HepG2 (cell line): ENCODE results near the gene PELI1. TPM values are rescaled to one million over a fixed set of nuclear protein-coding genes. Genes with fewer than 3 reads are reported as not detected.

Source experiments
- EP300 ChIP-seq, 3 experiments: sonication (generic) in 1 of 3; formaldehyde crosslinking in 1 of 3; IDR thresholded peaks; 2 replicates each; pipeline versions ENCODE4 v1.5.1 to v1.6.1; 2011 to 2020; ENCODE audit warnings: low read depth in 2 of 3, low read length in 2 of 3, borderline replicate concordance in 1 of 3, improper control_type of control experiment in 1 of 3, mild to moderate bottlenecking in 1 of 3, missing genetic modification reagents in 1 of 3, moderate library complexity in 1 of 3
- FOXJ3 ChIP-seq: sonication (generic); formaldehyde crosslinking; IDR thresholded peaks from 2 replicates; pipeline ENCODE4 v1.4.0; 2020; ENCODE audit warnings: missing genetic modification reagents, mild to moderate bottlenecking, borderline replicate concordance
- GTF2F1 ChIP-seq: fragments of 150-350 bp; IDR thresholded peaks from 2 replicates; pipeline ENCODE4 v1.6.1; 2014; ENCODE audit warnings: low read length
- HBP1 ChIP-seq: IDR thresholded peaks from 2 replicates; pipeline ENCODE4 v1.6.1; 2016; ENCODE audit warnings: low read depth, control low read depth
- MBD4 ChIP-seq: IDR thresholded peaks from 2 replicates; pipeline ENCODE4 v1.6.1; 2012; ENCODE audit warnings: low read length, inconsistent platforms, borderline replicate concordance
- NCOR1 ChIP-seq: fragments of 200-600 bp; sonication (generic); IDR thresholded peaks from 2 replicates; pipeline ENCODE4 v1.7.0; 2017; ENCODE audit warnings: antibody characterized with exemption, low read length, borderline replicate concordance
- NONO ChIP-seq, 2 experiments: fragments of 450-650 bp in 1 of 2; sonication (generic) in 1 of 2; formaldehyde crosslinking in 1 of 2; IDR thresholded peaks in 1 of 2; conservative IDR thresholded peaks in 1 of 2; 2 replicates each; pipeline versions ENCODE4 v1.6.1 to v1.8.0; 2017 to 2022; ENCODE audit warnings: mild to moderate bottlenecking in 1 of 2, missing genetic modification reagents in 1 of 2, moderate library complexity in 1 of 2
- PRPF4 ChIP-seq: fragments of 200-400 bp; formaldehyde crosslinking; IDR thresholded peaks from 2 replicates; pipeline ENCODE4 v1.6.1; 2016; ENCODE audit warnings: low read length, low read depth; ENCODE audit not compliant: poor library complexity, severe bottlenecking
- RCOR2 ChIP-seq: IDR thresholded peaks from 2 replicates; pipeline ENCODE4 v1.6.1; 2016; ENCODE audit warnings: missing biosample characterization, missing genetic modification reagents
- RFX5 ChIP-seq: IDR thresholded peaks from 2 replicates; pipeline ENCODE4 v1.6.1; 2011; ENCODE audit warnings: low read depth, low read length, improper control_type of control experiment
- TP53 ChIP-seq: sonication (generic); formaldehyde crosslinking; conservative IDR thresholded peaks from 2 replicates; pipeline ENCODE4 v1.4.0; 2020; ENCODE audit warnings: missing genetic modification reagents
- TSC22D2 ChIP-seq: sonication (generic); formaldehyde crosslinking; IDR thresholded peaks from 2 replicates; pipeline ENCODE4 v1.5.1; 2020; ENCODE audit warnings: missing genetic modification reagents, mild to moderate bottlenecking, borderline replicate concordance
- ZBTB37 ChIP-seq: sonication (generic); formaldehyde crosslinking; IDR thresholded peaks from 2 replicates; pipeline ENCODE4 v1.4.0; 2020; ENCODE audit warnings: mild to moderate bottlenecking, missing genetic modification reagents
- ZBTB7B ChIP-seq: sonication (generic); formaldehyde crosslinking; IDR thresholded peaks from 2 replicates; pipeline ENCODE4 v1.4.0; 2020; ENCODE audit warnings: missing genetic modification reagents
- ZFY ChIP-seq: sonication (generic); formaldehyde crosslinking; IDR thresholded peaks from 2 replicates; pipeline ENCODE4 v1.4.0; 2020; ENCODE audit warnings: missing genetic modification reagents
- ZNF143 ChIP-seq: sonication (generic); formaldehyde crosslinking; IDR thresholded peaks from 2 replicates; pipeline ENCODE4 v1.4.0; 2020; ENCODE audit warnings: missing genetic modification reagents
- ZNF335 ChIP-seq: sonication (generic); formaldehyde crosslinking; IDR thresholded peaks from 2 replicates; pipeline ENCODE4 v1.4.0; 2020; ENCODE audit warnings: missing genetic modification reagents
- ZNF724P ChIP-seq: sonication (generic); formaldehyde crosslinking; IDR thresholded peaks from 2 replicates; pipeline ENCODE4 v1.8.0; 2022; ENCODE audit warnings: missing genetic modification reagents, borderline replicate concordance
- ZNF816 ChIP-seq: sonication (generic); formaldehyde crosslinking; IDR thresholded peaks from 2 replicates; pipeline ENCODE4 v1.8.0; 2022; ENCODE audit warnings: missing genetic modification reagents, mild to moderate bottlenecking, borderline replicate concordance
- polyA plus RNA-seq, 8 experiments: library from polyadenylated mRNA; depleted of rRNA in 3 of 8; stranded (reverse) in 7 of 8; unstranded in 1 of 8; fragments of >200 nt; fragmentation: Illumina TruSeq in 4 of 8; extraction: Trizol in 4 of 8; gene quantifications; 2 replicates each; pipeline versions ENCODE4 v1.2.1 to v1.2.3, GENCODE V29; 2011 to 2016; ENCODE audit warnings: low read depth in 4 of 8, missing spikeins in 1 of 8, mixed read lengths in 1 of 8; ENCODE audit not compliant: insufficient read depth in 1 of 8
- total RNA-seq, 5 experiments: library from RNA; depleted of rRNA; stranded (reverse); fragments of >200 nt; fragmentation: Illumina TruSeq; extraction: Trizol; gene quantifications; 2 replicates each; pipeline ENCODE4 v1.2.3, GENCODE V29; 2016; ENCODE audit warnings: low read depth in 1 of 5
- TF ChIP-seq, protein P1 (sequence below): sonication (generic); formaldehyde crosslinking; IDR thresholded peaks from 2 replicates; pipeline ENCODE4 v1.9.0; 2022; ENCODE audit warnings: low read depth, missing genetic modification reagents
- TF ChIP-seq, protein P2 (sequence below), 2 experiments: IDR thresholded peaks; 2 replicates each; pipeline ENCODE4 v1.6.1; 2011 to 2012; ENCODE audit warnings: low read length in 2 of 2, borderline replicate concordance in 1 of 2, low read depth in 1 of 2, mild to moderate bottlenecking in 1 of 2, moderate library complexity in 1 of 2

Gene PELI1
- total and polyA plus RNA-seq, 2 of the 13 experiments (the other 11 are each of a cell fraction or from before 2014, with no cell fraction given): 12.5 to 16.2 TPM

- TF ChIP-seq ZNF143 (CRISPR knock-in tag): no peak
- TF ChIP-seq, protein P1, sequence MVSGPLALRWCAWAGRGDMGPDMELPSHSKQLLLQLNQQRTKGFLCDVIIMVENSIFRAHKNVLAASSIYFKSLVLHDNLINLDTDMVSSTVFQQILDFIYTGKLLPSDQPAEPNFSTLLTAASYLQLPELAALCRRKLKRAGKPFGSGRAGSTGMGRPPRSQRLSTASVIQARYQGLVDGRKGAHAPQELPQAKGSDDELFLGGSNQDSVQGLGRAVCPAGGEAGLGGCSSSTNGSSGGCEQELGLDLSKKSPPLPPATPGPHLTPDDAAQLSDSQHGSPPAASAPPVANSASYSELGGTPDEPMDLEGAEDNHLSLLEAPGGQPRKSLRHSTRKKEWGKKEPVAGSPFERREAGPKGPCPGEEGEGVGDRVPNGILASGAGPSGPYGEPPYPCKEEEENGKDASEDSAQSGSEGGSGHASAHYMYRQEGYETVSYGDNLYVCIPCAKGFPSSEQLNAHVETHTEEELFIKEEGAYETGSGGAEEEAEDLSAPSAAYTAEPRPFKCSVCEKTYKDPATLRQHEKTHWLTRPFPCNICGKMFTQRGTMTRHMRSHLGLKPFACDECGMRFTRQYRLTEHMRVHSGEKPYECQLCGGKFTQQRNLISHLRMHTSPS (CRISPR knock-in tag): 0 out of 2 replicates have a peak, but pooled peaks have one; percentile 27
- TF ChIP-seq PRPF4: no peak
- 0 out of 2 replicates have a peak, but pooled peaks have one; percentile 60 for TF ChIP-seq TP53
- 0 out of 2 replicates have a peak, but pooled peaks have one; percentile 24 for TF ChIP-seq ZBTB7B (CRISPR knock-in tag)
- 0 out of 2 replicates have a peak, but pooled peaks have one; percentile 15 for TF ChIP-seq FOXJ3 (CRISPR knock-in tag)
- no peak for TF ChIP-seq MBD4
- TF ChIP-seq NONO (IDR thresholded peaks at IDR 0.05): no peak
- 0 out of 2 replicates have a peak, but pooled peaks have one; percentile 34 for TF ChIP-seq NONO (CRISPR knock-in tag; conservative IDR thresholded peaks at IDR 0.05)
- TF ChIP-seq ZNF724P (CRISPR knock-in tag): no peak
- no peak for TF ChIP-seq ZFY (CRISPR knock-in tag)
- no peak for TF ChIP-seq GTF2F1
- no peak for TF ChIP-seq ZNF816 (CRISPR knock-in tag)
- no peak for TF ChIP-seq RFX5
- TF ChIP-seq ZBTB37 (CRISPR knock-in tag): no peak
- TF ChIP-seq NCOR1: no peak
- TF ChIP-seq, protein P2, sequence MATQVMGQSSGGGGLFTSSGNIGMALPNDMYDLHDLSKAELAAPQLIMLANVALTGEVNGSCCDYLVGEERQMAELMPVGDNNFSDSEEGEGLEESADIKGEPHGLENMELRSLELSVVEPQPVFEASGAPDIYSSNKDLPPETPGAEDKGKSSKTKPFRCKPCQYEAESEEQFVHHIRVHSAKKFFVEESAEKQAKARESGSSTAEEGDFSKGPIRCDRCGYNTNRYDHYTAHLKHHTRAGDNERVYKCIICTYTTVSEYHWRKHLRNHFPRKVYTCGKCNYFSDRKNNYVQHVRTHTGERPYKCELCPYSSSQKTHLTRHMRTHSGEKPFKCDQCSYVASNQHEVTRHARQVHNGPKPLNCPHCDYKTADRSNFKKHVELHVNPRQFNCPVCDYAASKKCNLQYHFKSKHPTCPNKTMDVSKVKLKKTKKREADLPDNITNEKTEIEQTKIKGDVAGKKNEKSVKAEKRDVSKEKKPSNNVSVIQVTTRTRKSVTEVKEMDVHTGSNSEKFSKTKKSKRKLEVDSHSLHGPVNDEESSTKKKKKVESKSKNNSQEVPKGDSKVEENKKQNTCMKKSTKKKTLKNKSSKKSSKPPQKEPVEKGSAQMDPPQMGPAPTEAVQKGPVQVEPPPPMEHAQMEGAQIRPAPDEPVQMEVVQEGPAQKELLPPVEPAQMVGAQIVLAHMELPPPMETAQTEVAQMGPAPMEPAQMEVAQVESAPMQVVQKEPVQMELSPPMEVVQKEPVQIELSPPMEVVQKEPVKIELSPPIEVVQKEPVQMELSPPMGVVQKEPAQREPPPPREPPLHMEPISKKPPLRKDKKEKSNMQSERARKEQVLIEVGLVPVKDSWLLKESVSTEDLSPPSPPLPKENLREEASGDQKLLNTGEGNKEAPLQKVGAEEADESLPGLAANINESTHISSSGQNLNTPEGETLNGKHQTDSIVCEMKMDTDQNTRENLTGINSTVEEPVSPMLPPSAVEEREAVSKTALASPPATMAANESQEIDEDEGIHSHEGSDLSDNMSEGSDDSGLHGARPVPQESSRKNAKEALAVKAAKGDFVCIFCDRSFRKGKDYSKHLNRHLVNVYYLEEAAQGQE (IDR thresholded peaks at IDR 0.05; ENCODE audit: borderline replicate concordance in 1 of 2, low read depth in 1 of 2, low read length in 2 of 2): no peak
- TF ChIP-seq EP300 (IDR thresholded peaks at IDR 0.05; ENCODE audit: low read depth in 2 of 2, low read length in 2 of 2): 0 out of 4 replicates have a peak, but pooled peaks of 1 of the 2 experiments have one; percentile 16
- no peak for TF ChIP-seq EP300 (CRISPR knock-in tag; IDR thresholded peaks at IDR 0.05; ENCODE audit: borderline replicate concordance)
- no peak for TF ChIP-seq TSC22D2 (CRISPR knock-in tag)
- no peak for TF ChIP-seq ZNF335 (CRISPR knock-in tag)
- TF ChIP-seq HBP1 (CRISPR knock-in tag): no peak
- no peak for TF ChIP-seq RCOR2 (CRISPR knock-in tag)
Measured at GRCh38 chr2:64049633-64050220, 94.5 kb downstream of the PELI1 start (continued).
